SU-DHL-6 (cell line): ENCODE measurements around the gene CARD10.

Experiments used
- H2AFZ ChIP-seq: fragments of 200-600 bp; sonication (generic); 2 replicates; pipeline ENCODE4 v1.6.1; 2014; ENCODE audit warnings: low read depth, mild to moderate bottlenecking, moderate library complexity, mixed read lengths, antibody characterized with exemption, low read length; ENCODE audit not compliant: severe bottlenecking
- H3F3A ChIP-seq: fragments of 200-600 bp; shearing (Covaris generic); 2 replicates; pipeline ENCODE4 v1.6.0; 2016; ENCODE audit warnings: antibody characterized with exemption, mild to moderate bottlenecking; ENCODE audit not compliant: insufficient read depth
- H3K27ac ChIP-seq: fragments of 200-600 bp; sonication (generic); 2 replicates; pipeline ENCODE4 v1.5.1; 2016; ENCODE audit warnings: low read depth, mild to moderate bottlenecking, low read length, moderate library complexity, mixed read lengths
- H3K27me3 ChIP-seq: fragments of 200-600 bp; sonication (generic), shearing (Covaris generic); 2 replicates; pipeline ENCODE4 v1.6.0; 2014; ENCODE audit warnings: mild to moderate bottlenecking, low read length
- H3K36me3 ChIP-seq: fragments of 200-600 bp; sonication (generic); 2 replicates; pipeline ENCODE4 v1.6.1; 2014; ENCODE audit warnings: mild to moderate bottlenecking, low read length, mixed read lengths
- H3K4me2 ChIP-seq: fragments of 300-600, 200-600 bp; shearing (Covaris generic), sonication (generic); 2 replicates; pipeline ENCODE4 v1.6.0; 2014; ENCODE audit warnings: low read length, low read depth, mild to moderate bottlenecking; ENCODE audit not compliant: poor library complexity, severe bottlenecking
- H3K4me3 ChIP-seq: fragments of 200-600 bp; sonication (generic); 2 replicates; pipeline ENCODE4 v1.5.1; 2014; ENCODE audit warnings: antibody characterized with exemption, low read length, mild to moderate bottlenecking, mixed read lengths; ENCODE audit not compliant: insufficient read depth, poor library complexity, severe bottlenecking
- H3K79me2 ChIP-seq: fragments of 200-600 bp; sonication (generic); 2 replicates; pipeline ENCODE4 v1.6.1; 2014; ENCODE audit warnings: mild to moderate bottlenecking, low read length, moderate library complexity; ENCODE audit not compliant: insufficient read depth
- H3K9ac ChIP-seq: fragments of 200-600 bp; sonication (generic); 2 replicates; pipeline ENCODE4 v1.7.0; 2014; ENCODE audit warnings: mild to moderate bottlenecking, low read length
- H3K9me2 ChIP-seq: fragments of 200-600 bp; sonication (generic); replicated peaks from 2 replicates; pipeline ENCODE4 v1.6.1; 2014; ENCODE audit warnings: low read length; ENCODE audit not compliant: insufficient read depth
- H3K9me3 ChIP-seq: fragments of 200-600 bp; sonication (generic); 2 replicates; pipeline ENCODE4 v1.6.1; 2014; ENCODE audit warnings: low read length, mixed read lengths; ENCODE audit not compliant: insufficient read depth
- H4K20me1 ChIP-seq: fragments of 200-600 bp; sonication (generic); 2 replicates; pipeline ENCODE4 v1.6.1; 2014; ENCODE audit warnings: low read depth, mild to moderate bottlenecking, antibody characterized with exemption, low read length, moderate library complexity, mixed read lengths
- CTCF ChIP-seq: fragments of 200-600 bp; sonication (generic); IDR thresholded peaks from one replicate; pipeline ENCODE4 v1.5.1; 2017; ENCODE audit warnings: antibody characterized with exemption, mild to moderate bottlenecking, low read length, moderate library complexity; ENCODE audit not compliant: insufficient read depth, poor library complexity, severe bottlenecking
- EZH2phosphoT487 ChIP-seq: fragments of 200-600 bp; sonication (generic), shearing (Covaris generic); conservative IDR thresholded peaks from 2 replicates; pipeline ENCODE4 v1.6.1; 2018; ENCODE audit warnings: mild to moderate bottlenecking, antibody characterized with exemption, low read length, moderate library complexity, mixed read lengths

CARD10 gene

GRCh38 chr22:37519268-37520195, at the start of gene CARD10:
Gene CARD10 (minus strand): TSS chr22:37519415. CDS start chr22:37519200, 215 bp downstream.
- Histone ChIP-seq H3K9me3 (no peaks in the 10 kb centered on the region), H3K9ac (no peak within 1 kb of the TSS), H3K4me3 (no peak within 1 kb of the TSS), H3K27me3 (no peaks in the 10 kb centered on the region), H3K36me3 (no peaks in the 10 kb centered on the region), H3K79me2 (no peaks in the 10 kb centered on the region), H3K9me2 (no peaks in the 10 kb centered on the region), H2AFZ (no peak within 1 kb of the TSS), H4K20me1 (no peaks in the 10 kb centered on the region), H3K27ac (no peak within 1 kb of the TSS), H3F3A (no peaks in the 10 kb centered on the region), H3K4me2 (no peak within 1 kb of the TSS)
- TF ChIP-seq CTCF (no peak), EZH2phosphoT487 (no peak)

GRCh38 chr22:37568448-37569008, 49.3 kb upstream of the CARD10 start:
- no peak for TF ChIP-seq CTCF
- no peak for TF ChIP-seq EZH2phosphoT487
- H3K4me2 ChIP-seq, result no peak overlapping the region
- no peak overlapping the region for H3K4me3 ChIP-seq
- no peaks in the 10 kb centered on the region for H3K36me3 ChIP-seq
- no peak overlapping the region for H2AFZ ChIP-seq
- no peak overlapping the region for H3K27ac ChIP-seq
- no peaks in the 10 kb centered on the region for H3K79me2 ChIP-seq
- no peaks in the 10 kb centered on the region for H3K9me3 ChIP-seq
- H3K9me2 ChIP-seq, result no peaks in the 10 kb centered on the region
- H3K27me3 ChIP-seq, result no peaks in the 10 kb centered on the region
- no peaks in the 10 kb centered on the region for H4K20me1 ChIP-seq
- no peak overlapping the region for H3K9ac ChIP-seq
- no peaks in the 10 kb centered on the region for H3F3A ChIP-seq

- TF ChIP-seq CTCF (no peak), EZH2phosphoT487 (no peak)
- Histone ChIP-seq H2AFZ (no peak overlapping the region), H3K79me2 (no peaks in the 10 kb centered on the region), H3K27ac (no peak overlapping the region), H3F3A (no peaks in the 10 kb centered on the region), H3K9me2 (no peaks in the 10 kb centered on the region), H3K9me3 (no peaks in the 10 kb centered on the region), H3K27me3 (no peaks in the 10 kb centered on the region), H3K36me3 (no peaks in the 10 kb centered on the region), H3K4me2 (no peak overlapping the region), H3K9ac (no peak overlapping the region), H3K4me3 (no peak overlapping the region), H4K20me1 (no peaks in the 10 kb centered on the region)
Measured at GRCh38 chr22:37568012-37568411, 48.8 kb upstream of the CARD10 start.
